ENCODE measurements around the gene RMND5A. TPM values are rescaled to one million over a fixed set of nuclear protein-coding genes. Genes with fewer than 3 reads are reported as not detected.

The RMND5A gene
- total RNA-seq, 1 experiment from 2014 or later, result 59.9 TPM

GRCh38 chr2:86774862-86775261, 54.8 kb downstream of the RMND5A start:
- Histone ChIP-seq H3K4me3 (ENCODE audit: low read depth, low read length) (no peak overlapping the region), H3K36me3 (ENCODE audit: control insufficient read depth, insufficient read depth, low read length) (no peaks in the 10 kb centered on the region; the same call in none of the 2 replicates), H3K4me1 (no peaks in the 10 kb centered on the region), H3K27me3 (replicated peaks; ENCODE audit: control insufficient read depth, insufficient read depth, low read length) (no peaks in the 10 kb centered on the region), H3K9me3 (no peaks in the 10 kb centered on the region)
- Mint-ChIP-seq H3K27me3 (ENCODE audit: insufficient read depth, unreplicated experiment) (no peaks in the 10 kb centered on the region), H3K9me3 (ENCODE audit: unreplicated experiment) (no peaks in the 10 kb centered on the region), H3K4me3 (ENCODE audit: unreplicated experiment) (no peak overlapping the region), H3K4me1 (ENCODE audit: low read depth, unreplicated experiment) (no peaks in the 10 kb centered on the region), H3K27ac (ENCODE audit: unreplicated experiment) (no peak overlapping the region), H3K36me3 (ENCODE audit: insufficient read depth, unreplicated experiment) (peaks cover 38% of the 10 kb centered on the region)
- no peak for TF ChIP-seq CTCF (IDR thresholded peaks at IDR 0.05; ENCODE audit: insufficient read depth in 1 of 2, low read depth in 1 of 2, low read length in 1 of 2, severe bottlenecking in 1 of 2, unreplicated experiment in 1 of 2)
- no peak for DNase-seq
- ChIA-PET CTCF (no interaction called here), POLR2A (no interaction called here)
- intact Hi-C loops (cut with micrococcal nuclease; ENCODE audit: unreplicated experiment), result no loop called here
- TSS peak; percentile 10 for BruUV-seq (replicated peaks)

- H3K9me3 Mint-ChIP-seq (ENCODE audit: unreplicated experiment), result no peaks in the 10 kb centered on the region
- no peak for DNase-seq
- H3K27me3 ChIP-seq (replicated peaks; ENCODE audit: control insufficient read depth, insufficient read depth, low read length), result no peaks in the 10 kb centered on the region
- no peak overlapping the region for H3K4me3 ChIP-seq (ENCODE audit: low read depth, low read length)
- H3K36me3 Mint-ChIP-seq (ENCODE audit: insufficient read depth, unreplicated experiment), result peaks cover 34% of the 10 kb centered on the region
- intact Hi-C loops (cut with micrococcal nuclease; ENCODE audit: unreplicated experiment), result no loop called here
- POLR2A ChIA-PET, result no interaction called here
- H3K4me1 Mint-ChIP-seq (ENCODE audit: low read depth, unreplicated experiment), result no peaks in the 10 kb centered on the region
- H3K27ac Mint-ChIP-seq (ENCODE audit: unreplicated experiment), result no peak overlapping the region
- H3K27me3 Mint-ChIP-seq (ENCODE audit: insufficient read depth, unreplicated experiment), result no peaks in the 10 kb centered on the region
- CTCF ChIA-PET, result no interaction called here
- TF ChIP-seq CTCF (IDR thresholded peaks at IDR 0.05; ENCODE audit: insufficient read depth in 1 of 2, low read depth in 1 of 2, low read length in 1 of 2, severe bottlenecking in 1 of 2, unreplicated experiment in 1 of 2), result no peak
- no peak overlapping the region for H3K4me3 Mint-ChIP-seq (ENCODE audit: unreplicated experiment)
- H3K36me3 ChIP-seq (ENCODE audit: control insufficient read depth, insufficient read depth, low read length), result no peaks in the 10 kb centered on the region; the same call in 1 of the 2 replicates
- no peaks in the 10 kb centered on the region for H3K4me1 ChIP-seq
- no peaks in the 10 kb centered on the region for H3K9me3 ChIP-seq
- BruUV-seq (replicated peaks), result no TSS peak
Measured at GRCh38 chr2:86775338-86775737, 55.2 kb downstream of the RMND5A start.

- no TSS peak for BruUV-seq (replicated peaks)
- no peak for DNase-seq
- Mint-ChIP-seq H3K9me3 (ENCODE audit: unreplicated experiment) (no peaks in the 10 kb centered on the region), H3K4me3 (ENCODE audit: unreplicated experiment) (no peak overlapping the region), H3K4me1 (ENCODE audit: low read depth, unreplicated experiment) (no peaks in the 10 kb centered on the region), H3K27ac (ENCODE audit: unreplicated experiment) (no peak overlapping the region), H3K36me3 (ENCODE audit: insufficient read depth, unreplicated experiment) (peaks cover 25% of the 10 kb centered on the region), H3K27me3 (ENCODE audit: insufficient read depth, unreplicated experiment) (no peaks in the 10 kb centered on the region)
- Histone ChIP-seq H3K27me3 (replicated peaks; ENCODE audit: control insufficient read depth, insufficient read depth, low read length) (no peaks in the 10 kb centered on the region), H3K4me3 (ENCODE audit: low read depth, low read length) (no peak overlapping the region), H3K36me3 (ENCODE audit: control insufficient read depth, insufficient read depth, low read length) (no peaks in the 10 kb centered on the region; the same call in 1 of the 2 replicates), H3K9me3 (no peaks in the 10 kb centered on the region), H3K4me1 (no peaks in the 10 kb centered on the region)
- TF ChIP-seq CTCF (IDR thresholded peaks at IDR 0.05; ENCODE audit: insufficient read depth in 1 of 2, low read depth in 1 of 2, low read length in 1 of 2, severe bottlenecking in 1 of 2, unreplicated experiment in 1 of 2), result no peak
- intact Hi-C loops (cut with micrococcal nuclease; ENCODE audit: unreplicated experiment), result no loop called here
- ChIA-PET CTCF (no interaction called here), POLR2A (no interaction called here)
Measured at GRCh38 chr2:86776532-86776931, 56.4 kb downstream of the RMND5A start.

Measured in Caco-2 (cell line).